IMR-90 (cell line): ENCODE data around the gene COX6B2. TPM values are rescaled to one million over a fixed set of nuclear protein-coding genes. Genes with fewer than 3 reads are reported as not detected.
A peak's percentile ranks its signal among the peaks of the same experiment; 100 is the strongest.

Experiments
- ATAC-seq: fragments of 200-7000 bp; cut with Tn5 transposase; 2 replicates; pipeline ENCODE4 v1.9.1; 2020; ENCODE audit warnings: low read depth, mild to moderate bottlenecking, moderate library complexity
- BruUV-seq: library from RNA; stranded (reverse); fragments of 400-500 nt; replicated peaks from 2 replicates; lab custom pipeline; 2021; lab: Mats Ljungman, UMichigan
- CTCF ChIA-PET: fragments of 300-600 bp; formaldehyde crosslinking; extraction: SDS; loops from one replicate; lab custom pipeline; 2021; ENCODE audit warnings: antibody characterized with exemption; lab: Yijun Ruan, JAX
- POLR2A ChIA-PET: fragments of 300-600 bp; sonication (Branson Sonifier 250); formaldehyde crosslinking; loops from one replicate; lab custom pipeline; 2022; ENCODE audit warnings: antibody characterized with exemption; ENCODE audit not compliant: unreplicated experiment; lab: Charles Lee
- DNase-seq: peaks from one replicate; pipeline ENCODE4 v3.0.0; 2013
- H2AFZ ChIP-seq: replicated peaks from 2 replicates; pipeline ENCODE3; 2013; ENCODE audit warnings: low read length, mild to moderate bottlenecking; ENCODE audit not compliant: poor library complexity
- H2AK5ac ChIP-seq: 2 replicates; pipeline ENCODE4 v1.6.1; 2013; ENCODE audit warnings: low read depth, low read length, inconsistent platforms
- H2AK9ac ChIP-seq: replicated peaks from 2 replicates; pipeline ENCODE3; 2013; ENCODE audit warnings: mild to moderate bottlenecking, low read depth, low read length, moderate library complexity; ENCODE audit not compliant: poor library complexity
- H2BK120ac ChIP-seq: 2 replicates; pipeline ENCODE4 v1.6.1; 2013; ENCODE audit warnings: low read depth, low read length, inconsistent platforms
- H2BK15ac ChIP-seq: 3 replicates; pipeline ENCODE4 v1.6.1; 2013; ENCODE audit warnings: low read depth, low read length, inconsistent platforms
- H2BK20ac ChIP-seq: 2 replicates; pipeline ENCODE4 v1.6.1; 2013; ENCODE audit warnings: low read depth, mild to moderate bottlenecking, inconsistent platforms, low read length, moderate library complexity
- H2BK5ac ChIP-seq: 2 replicates; pipeline ENCODE4 v1.6.1; 2013; ENCODE audit warnings: mild to moderate bottlenecking, low read depth, low read length, inconsistent platforms; ENCODE audit not compliant: poor library complexity, severe bottlenecking
- H3K14ac ChIP-seq: replicated peaks from 2 replicates; pipeline ENCODE4 v1.6.1; 2013; ENCODE audit warnings: low read depth, low read length, inconsistent platforms
- H3K18ac ChIP-seq: 2 replicates; pipeline ENCODE4 v1.6.1; 2013; ENCODE audit warnings: low read depth, low read length, control low read depth
- H3K23ac ChIP-seq: 2 replicates; pipeline ENCODE4 v1.6.1; 2013; ENCODE audit warnings: low read depth, low read length, inconsistent platforms
- H3K27ac ChIP-seq: 2 replicates; pipeline ENCODE4 v1.5.1; 2013; ENCODE audit warnings: mild to moderate bottlenecking, control low read depth, low read length; ENCODE audit not compliant: insufficient read depth
- H3K27me3 ChIP-seq: 2 replicates; pipeline ENCODE4 v1.6.1; 2013; ENCODE audit warnings: low read length; ENCODE audit not compliant: control insufficient read depth, insufficient read depth
- H3K36me3 ChIP-seq: 2 replicates; pipeline ENCODE4 v1.6.1; 2013; ENCODE audit warnings: low read length, mixed read lengths; ENCODE audit not compliant: control insufficient read depth, insufficient read depth
- H3K4ac ChIP-seq: 2 replicates; pipeline ENCODE4 v1.6.1; 2013; ENCODE audit warnings: low read depth, low read length, inconsistent platforms
- H3K4me1 ChIP-seq: 2 replicates; pipeline ENCODE4 v1.6.1; 2013; ENCODE audit warnings: low read length, mixed read lengths; ENCODE audit not compliant: control insufficient read depth, insufficient read depth
- H3K4me2 ChIP-seq: 2 replicates; pipeline ENCODE4 v1.6.1; 2013; ENCODE audit warnings: low read depth, mild to moderate bottlenecking, control low read depth, low read length, moderate library complexity
- H3K4me3 ChIP-seq: 2 replicates; pipeline ENCODE4 v1.5.1; 2013; ENCODE audit warnings: low read depth, mild to moderate bottlenecking, control low read depth, low read length, moderate library complexity; ENCODE audit not compliant: insufficient read depth
- H3K56ac ChIP-seq: 2 replicates; pipeline ENCODE4 v1.6.1; 2013; ENCODE audit warnings: low read length, inconsistent platforms; ENCODE audit not compliant: insufficient read depth; ENCODE audit errors: extremely low read depth
- H3K79me1 ChIP-seq, 2 experiments: 2 replicates each; pipeline ENCODE4 v1.6.1; 2013; ENCODE audit warnings: low read length in 2 of 2, inconsistent platforms in 1 of 2, low read depth in 1 of 2
- H3K9ac ChIP-seq: 2 replicates; pipeline ENCODE4 v1.6.1; 2013; ENCODE audit warnings: low read depth, low read length, control low read depth
- H3K9me1 ChIP-seq: 2 replicates; pipeline ENCODE4 v1.6.1; 2013; ENCODE audit warnings: low read length, inconsistent platforms; ENCODE audit not compliant: insufficient read depth
- H3K9me3 ChIP-seq: 2 replicates; pipeline ENCODE4 v1.6.1; 2013; ENCODE audit warnings: low read length; ENCODE audit not compliant: control insufficient read depth, insufficient read depth
- H4K20me1 ChIP-seq: 2 replicates; pipeline ENCODE4 v1.6.1; 2013; ENCODE audit warnings: low read length, inconsistent platforms; ENCODE audit not compliant: insufficient read depth
- H4K5ac ChIP-seq: 2 replicates; pipeline ENCODE4 v1.6.1; 2013; ENCODE audit warnings: mild to moderate bottlenecking, low read depth, low read length, control low read depth
- H4K8ac ChIP-seq, 2 experiments: 2 replicates each; pipeline ENCODE4 v1.6.1; 2013; ENCODE audit warnings: low read depth in 2 of 2, low read length in 2 of 2, control low read depth in 1 of 2, inconsistent platforms in 1 of 2
- H4K91ac ChIP-seq: 2 replicates; pipeline ENCODE4 v1.6.1; 2013; ENCODE audit warnings: low read depth, low read length, inconsistent platforms; ENCODE audit not compliant: insufficient read depth
- CEBPB ChIP-seq: IDR thresholded peaks from 2 replicates; pipeline ENCODE4 v1.6.1; 2012; ENCODE audit warnings: low read depth, low read length, improper control_type of control experiment
- CTCF ChIP-seq: conservative IDR thresholded peaks from 2 replicates; pipeline ENCODE4 v1.5.1; 2012; ENCODE audit warnings: mild to moderate bottlenecking, low read depth, low read length, improper control_type of control experiment
- MAFK ChIP-seq: IDR thresholded peaks from 2 replicates; pipeline ENCODE4 v1.6.1; 2012; ENCODE audit warnings: low read depth, low read length, improper control_type of control experiment
- MAZ ChIP-seq: IDR thresholded peaks from 2 replicates; pipeline ENCODE4 v1.6.1; 2012; ENCODE audit warnings: low read depth, mild to moderate bottlenecking, low read length, improper control_type of control experiment, moderate library complexity, borderline replicate concordance
- MXI1 ChIP-seq: IDR thresholded peaks from 2 replicates; pipeline ENCODE4 v1.6.1; 2012; ENCODE audit warnings: low read depth, mild to moderate bottlenecking, low read length, moderate library complexity, borderline replicate concordance
- RAD21 ChIP-seq: IDR thresholded peaks from 2 replicates; pipeline ENCODE4 v1.6.1; 2012; ENCODE audit warnings: low read length, improper control_type of control experiment
- RFX5 ChIP-seq: IDR thresholded peaks from 2 replicates; pipeline ENCODE4 v1.8.0; 2012; ENCODE audit warnings: low read depth, mild to moderate bottlenecking, low read length, moderate library complexity
- SMC3 ChIP-seq: fragments of 150-350 bp; IDR thresholded peaks from 2 replicates; pipeline ENCODE4 v1.6.1; 2016; ENCODE audit warnings: low read depth, mild to moderate bottlenecking, antibody characterized with exemption, low read length, moderate library complexity
- USF2 ChIP-seq: fragments of 150-350 bp; IDR thresholded peaks from 2 replicates; pipeline ENCODE4 v1.6.1; 2017; ENCODE audit warnings: mild to moderate bottlenecking, antibody characterized with exemption, low read length, low read depth
- WGBS, 2 experiments: methylation state at CpG; one replicate each; pipeline versions ENCODE4 v1.1.5 to v1.1.7; 2013; ENCODE audit warnings: missing lambda C conversion rate in 2 of 2; ENCODE audit not compliant: insufficient read length in 1 of 2; ENCODE audit errors: extremely low coverage in 2 of 2; 5-methylcytosine and 5-hydroxymethylcytosine counted together
- dilution Hi-C: fragments of 300-500 bp; cut with HindIII; formaldehyde crosslinking; loops from one replicate; pipeline ENCODE4 v1.14.3; 2018; ENCODE audit warnings: low sequenced_read_pairs; ENCODE audit not compliant: unreplicated experiment
- in situ Hi-C: fragments of 300-500 bp; cut with MboI; formaldehyde crosslinking; loops from 3 replicates; pipeline ENCODE4 v1.14.3; 2019; ENCODE audit warnings: low sequenced_read_pairs, inconsistent platforms, mixed read lengths
- intact Hi-C: fragments of 100-400 bp; cut with micrococcal nuclease; formaldehyde crosslinking; loops from 2 replicates; pipeline ENCODE4 v1.10.0; 2022
- polyA plus RNA-seq, 3 experiments: library from polyadenylated mRNA; depleted of rRNA; stranded (reverse); fragments of >200 nt; gene quantifications; 2 replicates each; pipeline ENCODE4 v1.2.3, GENCODE V29; 2012; ENCODE audit warnings: low replicate concordance in 1 of 3
- total RNA-seq: library from RNA; depleted of rRNA; stranded (reverse); fragments of >200 nt; gene quantifications from 2 replicates; pipeline ENCODE4 v1.2.3, GENCODE V29; 2012

The COX6B2 gene
- total and polyA plus RNA-seq, 2 of the 4 experiments (the other 2 are of a cell fraction): 0.19 TPM; not detected in 1

- POLR2A ChIA-PET: interaction anchor here (1.0 kb wide), 1 partner anchor 104 kb away, joined by 4 read pairs; no protein-coding TSS in a partner anchor
- no TSS peak for BruUV-seq
- H3K79me1 ChIP-seq: no peaks in the 10 kb centered on the region
Measured at GRCh38 chr19:55301459-55302317, 52.8 kb downstream of the COX6B2 start.

More at GRCh38 chr19:55301459-55302317, 52.8 kb downstream of the COX6B2 start:
- Histone ChIP-seq H3K9me1 (no peaks in the 10 kb centered on the region), H2BK15ac (no peak overlapping the region), H3K18ac (no peak overlapping the region), H3K9ac (no peak overlapping the region; the same call in 1 of the 2 replicates), H3K56ac (no peak overlapping the region), H3K14ac (peak overlapping the region; percentile 82), H2BK120ac (no peak overlapping the region), H4K8ac (peak overlapping the region in 1 of 2 experiments; percentile 94; a peak in 2 of 4 replicates), H3K23ac (no peak overlapping the region), H3K4me2 (peak overlapping the region; percentile 47; the same call in 1 of the 2 replicates), H3K4ac (peak overlapping the region; percentile 56; the same call in 1 of the 2 replicates), H2AFZ (peak overlapping the region; percentile 91), H2BK5ac (no peak overlapping the region), H4K5ac (no peak overlapping the region), H4K20me1 (no peaks in the 10 kb centered on the region), H4K91ac (peak overlapping the region; percentile 61; the same call in 1 of the 2 replicates), H2BK20ac (no peak overlapping the region), H3K36me3 (peaks cover 46% of the 10 kb centered on the region), H3K9me3 (no peaks in the 10 kb centered on the region), H3K27me3 (no peaks in the 10 kb centered on the region), H2AK5ac (peak overlapping the region; percentile 96), H3K27ac (no peak overlapping the region), H3K4me1 (no peaks in the 10 kb centered on the region), H2AK9ac (peak overlapping the region; percentile 81), H3K4me3 (no peak overlapping the region)
- in situ Hi-C loops (no loop called here), dilution Hi-C loops (no loop called here), intact Hi-C loops (loop anchor here (5.0 kb wide), 1 partner anchor 86 kb away; the partner anchor contains the start of gene RPL28)
- DNase-seq (peak; percentile 62), ATAC-seq (peak; percentile 98)
- 24% methylated on average over 4 of the region's 42 CpGs; no CpG with 5 or more reads in 1 of the 2 experiments for WGBS, 2 experiments
- TF ChIP-seq RAD21: peak; percentile 77
- no peak for TF ChIP-seq RFX5
- TF ChIP-seq MAFK: no peak
- TF ChIP-seq SMC3: peak; percentile 74
- peak; percentile 66; the same call in 1 of the 2 replicates for TF ChIP-seq MAZ
- TF ChIP-seq CTCF: peak; percentile 89
- no peak for TF ChIP-seq USF2
- no peak for TF ChIP-seq CEBPB
- TF ChIP-seq MXI1: no peak
- CTCF ChIA-PET: interaction anchor here (0.6 to 2.0 kb wide), 8 partner anchors 12 to 116 kb away, joined by 3 to 11 read pairs (median 4); partner anchors contain the start of genes KMT5C and TMEM238
